GM13976 (cell line): Measurements from ENCODE around the gene OXT.
"Not testable (repeated sequence)": the region's sequence is repeated elsewhere in the genome, so short reads cannot be mapped to it uniquely, and the experiment has no call there.

Experiments
- DNase-seq: peaks from one replicate; pipeline ENCODE4 v3.0.0; 2012; ENCODE audit warnings: low spot score
- in situ Hi-C: fragments of 300-500 bp; cut with MboI; formaldehyde crosslinking; loops from one replicate; pipeline ENCODE4 v1.12.0; 2022; ENCODE audit warnings: low sequenced_read_pairs, mixed read lengths, inconsistent platforms; ENCODE audit not compliant: unreplicated experiment
- TF ChIP-seq, protein P1 (sequence below): IDR thresholded peaks from 2 replicates; pipeline ENCODE4 v1.5.1; 2012; ENCODE audit warnings: borderline replicate concordance, mild to moderate bottlenecking; ENCODE audit not compliant: insufficient read depth; ENCODE audit errors: extremely low read depth, missing control alignments, control extremely low read depth

The OXT gene

DNA sequence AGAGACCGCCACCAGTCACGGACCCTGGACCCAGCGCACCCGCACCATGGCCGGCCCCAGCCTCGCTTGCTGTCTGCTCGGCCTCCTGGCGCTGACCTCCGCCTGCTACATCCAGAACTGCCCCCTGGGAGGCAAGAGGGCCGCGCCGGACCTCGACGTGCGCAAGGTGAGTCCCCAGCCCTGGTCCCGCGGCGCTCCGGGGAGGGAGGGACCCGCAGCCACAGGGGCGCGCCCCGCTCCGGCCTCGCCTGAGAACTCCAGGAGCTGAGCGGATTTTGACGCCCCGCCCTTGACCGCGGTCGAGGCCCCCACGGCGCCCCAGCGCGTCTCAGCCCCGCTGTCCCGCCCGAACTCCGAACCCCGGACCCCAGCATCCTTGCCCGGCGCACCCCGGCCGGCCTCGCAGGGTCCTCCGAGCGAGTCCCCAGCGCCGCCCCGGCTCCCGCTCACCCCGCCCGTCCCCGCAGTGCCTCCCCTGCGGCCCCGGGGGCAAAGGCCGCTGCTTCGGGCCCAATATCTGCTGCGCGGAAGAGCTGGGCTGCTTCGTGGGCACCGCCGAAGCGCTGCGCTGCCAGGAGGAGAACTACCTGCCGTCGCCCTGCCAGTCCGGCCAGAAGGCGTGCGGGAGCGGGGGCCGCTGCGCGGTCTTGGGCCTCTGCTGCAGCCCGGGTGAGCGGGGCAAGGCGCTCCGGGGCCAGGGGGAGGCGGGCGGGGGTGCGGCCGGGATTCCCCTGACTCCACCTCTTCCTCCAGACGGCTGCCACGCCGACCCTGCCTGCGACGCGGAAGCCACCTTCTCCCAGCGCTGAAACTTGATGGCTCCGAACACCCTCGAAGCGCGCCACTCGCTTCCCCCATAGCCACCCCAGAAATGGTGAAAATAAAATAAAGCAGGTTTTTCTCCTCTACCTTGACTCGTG, at the start of gene OXT:
Gene OXT (plus strand): TSS at position 11 of the 920 bp plus-strand sequence. CDS start 36 bp downstream, at position 47.
- TF ChIP-seq, protein P1, sequence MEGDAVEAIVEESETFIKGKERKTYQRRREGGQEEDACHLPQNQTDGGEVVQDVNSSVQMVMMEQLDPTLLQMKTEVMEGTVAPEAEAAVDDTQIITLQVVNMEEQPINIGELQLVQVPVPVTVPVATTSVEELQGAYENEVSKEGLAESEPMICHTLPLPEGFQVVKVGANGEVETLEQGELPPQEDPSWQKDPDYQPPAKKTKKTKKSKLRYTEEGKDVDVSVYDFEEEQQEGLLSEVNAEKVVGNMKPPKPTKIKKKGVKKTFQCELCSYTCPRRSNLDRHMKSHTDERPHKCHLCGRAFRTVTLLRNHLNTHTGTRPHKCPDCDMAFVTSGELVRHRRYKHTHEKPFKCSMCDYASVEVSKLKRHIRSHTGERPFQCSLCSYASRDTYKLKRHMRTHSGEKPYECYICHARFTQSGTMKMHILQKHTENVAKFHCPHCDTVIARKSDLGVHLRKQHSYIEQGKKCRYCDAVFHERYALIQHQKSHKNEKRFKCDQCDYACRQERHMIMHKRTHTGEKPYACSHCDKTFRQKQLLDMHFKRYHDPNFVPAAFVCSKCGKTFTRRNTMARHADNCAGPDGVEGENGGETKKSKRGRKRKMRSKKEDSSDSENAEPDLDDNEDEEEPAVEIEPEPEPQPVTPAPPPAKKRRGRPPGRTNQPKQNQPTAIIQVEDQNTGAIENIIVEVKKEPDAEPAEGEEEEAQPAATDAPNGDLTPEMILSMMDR: no peak
- in situ Hi-C loops: no loop called here
- DNase-seq: peak; percentile 62

DNA sequence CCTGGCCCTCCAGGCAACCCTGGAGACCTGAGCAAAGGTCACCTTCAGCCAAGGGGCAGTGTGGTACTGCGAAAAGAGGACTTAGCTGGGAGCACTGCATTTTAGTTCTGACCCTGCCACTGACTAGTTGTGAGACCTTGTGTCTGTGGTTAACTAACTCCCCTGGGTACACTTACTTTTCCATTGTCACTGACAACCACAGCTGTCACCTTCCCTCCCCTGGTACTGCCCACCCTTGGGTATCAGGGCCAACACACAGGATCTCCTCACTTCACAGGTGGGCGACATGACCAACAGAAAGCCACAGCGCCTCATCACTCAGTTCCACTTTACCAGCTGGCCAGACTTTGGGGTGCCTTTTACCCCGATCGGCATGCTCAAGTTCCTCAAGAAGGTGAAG, 49.6 kb upstream of the OXT start:
- in situ Hi-C loops: no loop called here
- TF ChIP-seq, protein P1: no peak
- no peak for DNase-seq

DNA sequence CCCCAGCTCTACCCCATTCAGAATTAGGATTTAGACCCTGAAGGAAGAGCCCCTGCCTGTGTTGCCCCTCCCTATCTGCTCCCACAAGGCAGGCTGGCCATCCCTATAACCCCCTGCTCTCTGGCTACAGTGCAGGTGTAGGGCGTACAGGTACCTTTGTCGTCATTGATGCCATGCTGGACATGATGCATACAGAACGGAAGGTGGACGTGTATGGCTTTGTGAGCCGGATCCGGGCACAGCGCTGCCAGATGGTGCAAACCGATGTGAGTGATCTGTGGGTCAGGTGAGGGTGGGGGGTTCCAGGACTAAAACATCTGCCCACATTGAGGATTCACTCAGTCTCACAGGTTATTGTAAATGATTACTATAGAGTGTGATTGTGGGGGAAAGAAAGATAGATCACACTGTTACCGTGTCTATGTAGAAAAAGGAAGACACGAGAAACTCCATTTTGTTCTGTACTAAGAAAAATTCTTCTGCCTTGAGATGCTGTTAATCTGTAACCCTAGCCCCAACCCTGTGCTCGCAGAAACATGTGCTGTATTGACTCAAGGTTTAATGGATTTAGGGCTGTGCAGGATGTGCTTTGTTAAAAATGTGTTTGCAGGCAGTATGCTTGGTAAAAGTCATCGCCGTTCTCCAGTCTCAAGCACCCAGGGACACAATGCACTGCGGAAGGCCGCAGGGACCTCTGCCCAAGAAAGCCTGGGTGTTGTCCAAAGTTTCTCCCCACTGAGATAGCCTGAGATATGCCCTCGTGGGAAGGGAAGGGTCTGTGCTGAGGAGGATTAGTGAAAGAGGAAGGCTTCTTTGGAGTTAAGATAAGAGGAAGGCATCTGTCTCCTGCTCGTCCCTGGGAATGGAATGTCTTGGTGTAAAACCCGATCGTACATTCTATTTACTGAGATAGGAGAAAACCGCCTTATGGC, 48.6 kb upstream of the OXT start:
- in situ Hi-C loops, DNase-seq: not testable (repeated sequence)

DNA sequence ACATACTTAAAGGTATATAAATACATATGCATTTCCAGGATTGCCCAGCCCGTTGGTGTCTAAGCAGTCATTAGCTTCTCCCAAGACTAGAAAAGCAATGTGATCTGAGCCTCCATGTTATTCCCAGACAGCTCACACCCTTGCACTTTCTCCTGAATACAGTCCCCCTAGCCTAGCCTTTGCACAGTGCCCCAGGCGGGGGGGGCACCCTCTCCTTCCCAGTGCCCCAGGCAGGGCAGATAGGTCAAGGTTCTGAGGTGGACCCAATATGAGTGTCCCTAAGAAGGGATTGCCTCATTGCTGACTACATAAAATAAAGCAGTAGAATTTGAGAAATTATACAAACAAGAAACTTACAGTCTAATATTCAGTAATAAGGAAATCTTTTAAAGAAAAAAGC, 43.4 kb upstream of the OXT start:
- DNase-seq: no peak
- in situ Hi-C loops: no loop called here
- TF ChIP-seq, protein P1: no peak

DNA sequence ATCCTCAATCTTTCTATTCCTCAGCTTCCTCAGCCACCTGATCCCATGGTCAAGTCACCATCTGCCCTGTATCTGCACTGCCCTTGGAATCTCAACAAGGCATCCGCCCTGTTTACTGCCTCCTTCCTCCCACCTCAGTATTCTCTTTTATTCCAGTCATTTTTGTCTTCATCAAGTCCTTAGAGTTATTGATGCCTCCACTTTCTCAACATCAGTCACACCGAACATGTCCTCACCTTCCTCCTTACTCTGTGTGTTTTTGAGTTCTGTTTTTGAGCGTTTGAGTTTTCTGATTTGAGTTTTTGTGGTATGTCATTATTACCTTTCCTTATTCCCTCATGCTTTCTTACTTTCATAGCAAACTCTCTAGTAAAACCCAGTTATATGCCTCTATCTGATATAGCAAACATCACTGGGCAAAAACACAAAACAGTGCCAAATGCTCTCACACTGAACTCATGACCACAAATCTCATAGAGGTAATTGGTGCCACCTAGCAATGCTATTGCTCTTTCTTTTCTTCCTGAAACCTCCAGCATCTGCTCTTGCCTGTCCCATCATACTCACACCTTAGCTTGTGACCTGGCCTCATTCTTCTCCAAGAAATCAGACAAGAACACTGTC, 39.8 kb upstream of the OXT start:
- in situ Hi-C loops: no loop called here
- TF ChIP-seq, protein P1: no peak
- DNase-seq: no peak

DNA sequence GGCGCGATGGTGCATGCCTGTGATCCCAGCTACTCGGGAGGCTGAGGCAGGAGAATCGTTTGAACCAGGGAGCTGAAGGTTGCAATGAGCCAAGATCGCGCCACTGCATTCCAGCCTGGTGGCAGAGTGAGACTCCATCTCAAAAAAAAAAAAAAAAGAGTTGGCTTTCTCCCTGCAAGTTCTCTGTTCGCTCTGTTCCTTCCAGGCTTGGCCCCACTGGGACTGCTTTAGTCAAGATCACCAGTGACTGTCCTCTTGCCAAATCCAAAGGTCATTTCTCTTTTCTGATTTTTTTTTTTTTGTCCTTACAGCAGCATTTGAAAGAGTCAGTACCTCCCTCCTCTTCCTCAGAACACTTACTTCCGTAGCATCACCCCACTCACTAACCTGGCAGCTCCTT, 38.8 kb upstream of the OXT start:
- in situ Hi-C loops: no loop called here
- DNase-seq: no peak
- TF ChIP-seq, protein P1: no peak

DNA sequence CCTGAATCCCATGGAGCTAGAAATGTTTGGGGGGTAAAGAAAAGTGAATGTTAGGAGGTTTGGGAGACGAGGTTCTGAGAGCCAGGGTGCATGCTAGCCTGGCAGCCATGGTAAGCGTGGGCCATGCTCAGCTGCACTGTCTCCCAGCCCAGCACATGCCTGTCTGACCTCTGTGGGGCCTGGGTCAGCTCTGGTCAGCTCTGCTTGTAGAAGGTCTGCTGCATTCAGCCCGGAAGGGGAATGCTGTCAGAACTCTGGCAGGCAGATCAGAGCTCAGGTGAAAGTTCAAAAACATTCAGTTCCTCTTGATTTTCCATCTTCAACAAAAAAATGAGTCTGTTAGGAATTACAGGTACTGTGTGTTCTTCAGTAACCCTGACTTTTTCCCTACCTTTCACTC, 33.8 kb upstream of the OXT start:
- TF ChIP-seq, protein P1: no peak
- in situ Hi-C loops: no loop called here

More for the DNA sequence above, 33.8 kb upstream of the OXT start:
- no peak for DNase-seq
